HG03575 (cell line): ENCODE results near the gene ADIRF.
"Not testable (repeated sequence)": the region's sequence is repeated elsewhere in the genome, so short reads cannot be mapped to it uniquely, and the experiment has no call there.

ENCODE experiments used
- ATAC-seq: cut with Tn5 transposase; IDR thresholded peaks from one replicate; pipeline ENCODE4 v1.9.1; 2021; ENCODE audit not compliant: unreplicated experiment, insufficient number of reproducible peaks, low FRiP score; ENCODE audit errors: extremely low read depth

The ADIRF gene

DNA sequence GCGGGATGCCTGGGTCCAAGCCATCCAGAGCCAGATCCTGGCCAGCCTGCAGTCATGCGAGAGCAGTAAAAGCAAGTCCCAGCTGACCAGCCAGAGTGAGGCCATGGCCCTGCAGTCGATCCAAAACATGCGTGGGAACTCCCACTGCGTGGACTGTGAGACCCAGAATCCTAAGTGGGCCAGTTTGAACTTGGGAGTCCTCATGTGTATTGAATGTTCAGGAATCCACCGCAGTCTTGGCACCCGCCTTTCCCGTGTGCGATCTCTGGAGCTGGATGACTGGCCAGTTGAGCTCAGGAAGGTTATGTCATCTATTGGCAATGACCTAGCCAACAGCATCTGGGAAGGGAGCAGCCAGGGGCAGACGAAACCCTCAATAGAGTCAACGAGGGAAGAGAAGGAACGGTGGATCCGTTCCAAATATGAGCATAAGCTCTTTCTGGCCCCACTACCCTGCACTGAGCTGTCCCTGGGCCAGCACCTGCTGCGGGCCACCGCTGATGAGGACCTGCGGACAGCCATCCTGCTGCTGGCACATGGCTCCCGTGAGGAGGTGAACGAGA, 40.9 kb downstream of the ADIRF start:
- not testable (repeated sequence) for ATAC-seq

DNA sequence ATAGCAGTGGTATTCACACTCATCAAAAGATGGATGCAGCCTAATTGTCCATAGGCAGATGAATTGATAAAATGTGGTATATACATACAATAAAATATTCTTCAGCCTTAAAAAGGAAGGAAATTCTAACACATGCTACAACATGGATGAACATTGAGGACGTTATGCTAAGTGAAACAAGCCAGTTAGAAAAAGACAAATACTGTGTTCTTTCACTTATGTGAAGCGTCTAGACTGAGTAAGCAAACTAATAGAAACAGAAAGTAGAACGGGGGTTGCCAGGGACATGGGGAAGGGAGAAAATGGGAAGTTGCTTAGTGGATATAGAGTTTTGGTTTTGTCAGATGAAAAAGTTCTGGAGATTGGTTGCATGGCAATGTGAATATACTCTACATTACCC, 45.2 kb downstream of the ADIRF start:
- ATAC-seq: not testable (repeated sequence)

DNA sequence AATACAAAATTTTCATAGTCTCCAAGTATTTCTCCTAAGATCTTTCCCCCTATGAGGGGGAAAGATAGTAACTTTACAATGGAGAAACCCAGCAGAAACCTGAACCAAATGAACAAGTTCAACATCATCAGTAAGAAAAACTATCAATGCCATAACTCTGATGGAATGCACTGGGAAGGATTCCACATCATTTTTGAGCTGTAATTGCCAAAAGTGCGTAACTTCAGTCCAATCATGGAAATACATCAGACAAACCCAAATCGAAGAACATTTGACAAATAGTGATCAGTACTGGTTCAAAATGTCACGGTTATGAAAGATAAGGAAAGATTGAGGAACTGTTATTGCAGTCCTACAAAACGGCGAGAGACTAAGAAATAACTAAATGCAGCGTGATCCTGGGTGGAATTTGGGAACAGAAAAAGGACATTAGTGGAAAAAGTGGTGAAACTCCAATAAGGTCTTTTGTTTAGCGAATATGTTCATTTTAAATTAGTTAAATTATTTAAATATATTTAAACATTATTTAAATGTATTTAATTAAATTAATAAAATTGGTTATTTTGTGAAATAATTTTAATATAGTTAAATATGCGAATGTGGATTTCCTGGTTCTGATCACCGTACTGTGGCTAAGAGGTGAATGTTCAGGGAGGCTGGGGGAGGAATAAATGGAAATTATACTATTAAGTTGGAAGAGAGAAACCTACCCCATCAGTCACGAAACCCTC, 46.9 kb downstream of the ADIRF start:
- not testable (repeated sequence) for ATAC-seq

DNA sequence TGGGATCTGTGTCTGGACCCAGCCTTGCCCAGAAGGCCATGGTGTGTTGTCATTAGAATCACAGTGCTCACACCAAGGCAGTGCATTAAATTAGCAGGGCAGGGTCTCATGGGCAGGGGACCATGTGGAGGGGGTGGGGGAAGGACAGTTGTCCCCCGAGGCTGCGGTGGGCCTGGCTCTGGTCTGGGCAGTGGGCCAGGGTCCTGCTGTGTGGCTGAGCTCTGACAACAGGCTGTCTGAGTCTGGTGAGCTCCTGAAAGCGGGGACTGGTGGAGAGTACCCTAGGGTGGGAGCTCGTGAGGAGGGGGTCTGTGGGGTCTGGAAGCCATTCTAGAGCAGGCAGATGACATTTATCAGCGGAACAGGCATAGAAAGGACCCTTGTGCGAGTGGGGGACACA, 49.8 kb downstream of the ADIRF start:
- not testable (repeated sequence) for ATAC-seq

DNA sequence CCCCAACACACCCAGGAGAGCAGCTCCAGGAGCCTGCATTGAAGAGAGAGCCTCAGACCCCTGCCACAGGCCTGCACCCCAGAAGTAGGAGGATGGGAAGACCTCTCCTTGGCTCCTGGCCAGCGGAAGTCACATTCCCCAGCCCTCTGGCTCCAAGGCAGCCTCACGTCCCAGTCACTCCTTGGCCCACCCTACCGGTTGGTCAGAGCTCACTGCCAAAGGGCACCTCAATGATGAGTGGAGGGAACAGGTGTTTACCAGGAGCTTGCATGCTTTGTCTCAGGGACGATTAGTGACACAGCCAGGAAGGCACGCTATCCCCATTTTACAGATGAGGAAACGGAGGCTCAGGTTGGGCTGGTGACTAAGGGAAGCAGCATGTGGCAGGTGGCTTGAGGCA, 50.8 kb downstream of the ADIRF start:
- not testable (repeated sequence) for ATAC-seq

DNA sequence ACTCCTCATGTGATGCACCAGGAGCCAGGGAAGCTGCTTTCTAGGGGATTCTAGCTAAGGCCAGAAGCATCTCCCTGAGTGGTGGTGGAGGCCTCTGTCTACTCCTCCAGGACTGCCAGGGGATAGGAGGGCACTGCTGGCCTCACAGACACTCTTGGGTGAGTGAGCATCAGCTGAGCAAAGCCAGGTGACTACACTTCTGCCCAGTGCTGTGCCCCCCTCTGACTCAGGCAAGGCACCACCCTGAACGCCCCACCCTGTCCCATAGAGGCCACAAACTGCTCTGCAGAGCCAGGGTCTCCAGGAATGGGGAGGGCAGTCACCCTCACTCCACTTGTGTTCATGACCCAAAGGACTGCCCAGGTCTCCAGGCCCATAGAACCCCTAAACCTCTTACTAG, 51.2 kb downstream of the ADIRF start:
- ATAC-seq: not testable (repeated sequence)

DNA sequence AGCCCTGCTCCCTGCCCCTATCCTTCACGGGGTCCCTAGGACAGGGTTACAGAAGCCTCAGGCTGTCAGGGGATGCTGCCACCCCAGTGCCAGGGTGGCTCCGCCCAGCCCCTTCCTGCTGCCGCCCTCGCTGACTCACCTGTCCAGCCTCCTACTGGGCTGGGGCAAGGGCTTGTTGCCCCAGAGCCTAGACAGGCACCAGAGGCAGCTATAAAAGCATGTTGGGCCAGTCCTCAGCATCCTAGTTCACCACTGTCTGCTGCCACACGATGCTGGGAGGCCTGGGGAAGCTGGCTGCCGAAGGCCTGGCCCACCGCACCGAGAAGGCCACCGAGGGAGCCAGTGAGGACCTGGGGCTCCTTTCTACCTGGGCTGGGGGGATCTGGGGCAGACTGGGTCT, 51.8 kb downstream of the ADIRF start, which contains the start of gene FAM25A:
TSS of gene FAM25A (plus strand) at position 239 of the 400 bp plus-strand sequence. CDS start at position 270, 31 bp downstream.
- ATAC-seq: not testable (repeated sequence)
